Stimulated activated memory B cell treated with anti-CD40 and anti-IgM and Interleukin-4, amounts not matched to agents 10 μg/mL and 1 μg/mL and 100 μg/mL, for 72 hours (primary cell): ENCODE data around the gene TAS2R40.

ENCODE experiments used
- ATAC-seq: fragments of 150-1000 bp; cut with Tn5 transposase; 2 replicates; pipeline ENCODE4 v1.10.0; 2021
- H3K27ac Mint-ChIP-seq: one replicate; pipeline ENCODE4 v1.8.0; 2022; ENCODE audit warnings: mild to moderate bottlenecking, mixed read lengths
- H3K27me3 Mint-ChIP-seq: one replicate; pipeline ENCODE4 v1.8.0; 2022; ENCODE audit warnings: mixed read lengths
- H3K36me3 Mint-ChIP-seq: one replicate; pipeline ENCODE4 v1.8.0; 2022; ENCODE audit warnings: mixed read lengths
- H3K4me1 Mint-ChIP-seq: one replicate; pipeline ENCODE4 v1.8.0; 2022; ENCODE audit warnings: mixed read lengths
- H3K4me3 Mint-ChIP-seq: one replicate; pipeline ENCODE4 v1.8.0; 2022; ENCODE audit warnings: mild to moderate bottlenecking, moderate library complexity, mixed read lengths
- H3K9me3 Mint-ChIP-seq: one replicate; pipeline ENCODE4 v1.8.0; 2022; ENCODE audit warnings: mixed read lengths

TAS2R40 gene

GRCh38 chr7:143214789-143215679, 6.8 kb upstream of the TAS2R40 start:
- no peaks in the 10 kb centered on the region for H3K27me3 Mint-ChIP-seq
- peak; percentile 68 for ATAC-seq
- no peaks in the 10 kb centered on the region for H3K4me1 Mint-ChIP-seq
- no peak overlapping the region for H3K27ac Mint-ChIP-seq
- H3K36me3 Mint-ChIP-seq = no peaks in the 10 kb centered on the region
- peaks cover 5% of the 10 kb centered on the region for H3K9me3 Mint-ChIP-seq
- no peak overlapping the region for H3K4me3 Mint-ChIP-seq

DNA sequence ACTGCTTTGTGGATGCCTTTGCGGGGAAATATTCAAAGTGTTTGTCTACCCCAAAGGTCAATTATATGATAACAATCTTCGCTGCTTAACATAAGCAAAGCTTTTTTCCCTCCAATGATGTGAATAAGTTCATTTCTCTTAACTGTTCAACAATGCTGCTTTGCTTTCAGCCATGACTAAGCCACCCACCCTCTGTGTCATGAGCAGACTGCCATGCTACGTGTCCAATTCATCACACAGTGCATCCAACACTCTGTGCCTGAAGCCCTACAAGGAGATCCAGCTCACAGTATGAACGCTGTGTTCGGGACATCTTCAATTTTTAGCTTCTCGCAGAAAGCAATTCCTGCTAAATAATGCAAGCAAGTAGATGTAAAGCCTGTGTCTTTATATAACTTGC, 5.7 kb upstream of the TAS2R40 start:
- Mint-ChIP-seq H3K9me3 (peaks cover 5% of the 10 kb centered on the region), H3K4me1 (no peaks in the 10 kb centered on the region), H3K27ac (no peak overlapping the region), H3K27me3 (peaks cover 1% of the 10 kb centered on the region), H3K36me3 (no peaks in the 10 kb centered on the region), H3K4me3 (no peak overlapping the region)
- no peak for ATAC-seq

DNA sequence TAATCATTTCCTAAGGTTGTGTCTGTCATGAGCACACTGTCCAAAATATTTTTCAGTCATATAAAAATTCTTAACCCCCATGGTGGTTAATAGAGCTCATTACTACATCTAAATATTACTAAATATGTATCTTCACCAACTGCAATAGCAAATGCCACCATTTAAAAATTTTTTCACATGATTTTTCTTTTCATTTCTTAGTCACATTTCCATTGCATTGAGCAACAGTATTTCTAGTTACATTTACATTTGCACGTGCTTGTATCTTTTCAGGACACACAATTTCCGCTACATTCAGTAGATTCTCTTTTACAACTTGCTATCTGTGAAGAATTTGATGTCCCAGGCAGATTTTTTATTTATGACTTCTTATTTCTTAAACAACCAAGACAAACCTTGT, 5.2 kb upstream of the TAS2R40 start:
- H3K36me3 Mint-ChIP-seq = no peaks in the 10 kb centered on the region
- peaks cover 7% of the 10 kb centered on the region for H3K27me3 Mint-ChIP-seq
- H3K9me3 Mint-ChIP-seq = peaks cover 4% of the 10 kb centered on the region
- H3K4me1 Mint-ChIP-seq = no peaks in the 10 kb centered on the region
- no peak for ATAC-seq
- H3K4me3 Mint-ChIP-seq = no peak overlapping the region
- no peak overlapping the region for H3K27ac Mint-ChIP-seq

GRCh38 chr7:143217806-143218205, 4.0 kb upstream of the TAS2R40 start:
- Mint-ChIP-seq H3K4me3 (no peak overlapping the region), H3K4me1 (peaks cover 4% of the 10 kb centered on the region), H3K9me3 (no peaks in the 10 kb centered on the region), H3K27me3 (peaks cover 17% of the 10 kb centered on the region), H3K27ac (no peak overlapping the region), H3K36me3 (no peaks in the 10 kb centered on the region)
- no peak for ATAC-seq

GRCh38 chr7:143221286-143221685, 551 bp upstream of the TAS2R40 start:
- peaks cover 6% of the 10 kb centered on the region for H3K4me1 Mint-ChIP-seq
- H3K4me3 Mint-ChIP-seq = no peak overlapping the region
- no peak for ATAC-seq
- no peaks in the 10 kb centered on the region for H3K9me3 Mint-ChIP-seq
- no peaks in the 10 kb centered on the region for H3K36me3 Mint-ChIP-seq
- peaks cover 30% of the 10 kb centered on the region for H3K27me3 Mint-ChIP-seq
- no peak overlapping the region for H3K27ac Mint-ChIP-seq

DNA sequence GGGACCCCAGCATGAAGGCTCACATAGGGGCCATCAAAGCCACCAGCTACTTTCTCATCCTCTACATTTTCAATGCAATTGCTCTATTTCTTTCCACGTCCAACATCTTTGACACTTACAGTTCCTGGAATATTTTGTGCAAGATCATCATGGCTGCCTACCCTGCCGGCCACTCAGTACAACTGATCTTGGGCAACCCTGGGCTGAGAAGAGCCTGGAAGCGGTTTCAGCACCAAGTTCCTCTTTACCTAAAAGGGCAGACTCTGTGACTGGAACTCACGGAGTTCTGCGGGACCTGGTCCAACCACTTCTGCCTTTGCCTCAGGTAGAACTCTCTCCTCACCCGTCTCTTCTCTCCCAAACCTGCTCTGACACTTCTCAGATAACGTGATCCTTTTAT, 945 bp downstream of the TAS2R40 start:
- H3K36me3 Mint-ChIP-seq = no peaks in the 10 kb centered on the region
- H3K4me1 Mint-ChIP-seq = peaks cover 6% of the 10 kb centered on the region
- peak; percentile 53 for ATAC-seq
- H3K9me3 Mint-ChIP-seq = no peaks in the 10 kb centered on the region
- H3K4me3 Mint-ChIP-seq = no peak overlapping the region
- peaks cover 30% of the 10 kb centered on the region for H3K27me3 Mint-ChIP-seq
- H3K27ac Mint-ChIP-seq = no peak overlapping the region

- no peak overlapping the region for H3K4me3 Mint-ChIP-seq
- H3K27me3 Mint-ChIP-seq = peaks cover 30% of the 10 kb centered on the region
- no peaks in the 10 kb centered on the region for H3K36me3 Mint-ChIP-seq
- H3K4me1 Mint-ChIP-seq = peaks cover 6% of the 10 kb centered on the region
- no peak for ATAC-seq
- H3K27ac Mint-ChIP-seq = no peak overlapping the region
- H3K9me3 Mint-ChIP-seq = no peaks in the 10 kb centered on the region
Measured at GRCh38 chr7:143223784-143224183, 1.9 kb downstream of the TAS2R40 start.

- Mint-ChIP-seq H3K9me3 (no peaks in the 10 kb centered on the region), H3K27me3 (peaks cover 30% of the 10 kb centered on the region), H3K4me1 (peaks cover 6% of the 10 kb centered on the region), H3K27ac (no peak overlapping the region), H3K4me3 (no peak overlapping the region), H3K36me3 (no peaks in the 10 kb centered on the region)
- ATAC-seq = no peak
Measured at GRCh38 chr7:143225047-143225446, 3.2 kb downstream of the TAS2R40 start.

- H3K4me1 Mint-ChIP-seq = peaks cover 3% of the 10 kb centered on the region
- H3K27me3 Mint-ChIP-seq = peaks cover 13% of the 10 kb centered on the region
- no peaks in the 10 kb centered on the region for H3K36me3 Mint-ChIP-seq
- ATAC-seq = no peak
- H3K4me3 Mint-ChIP-seq = no peak overlapping the region
- H3K27ac Mint-ChIP-seq = no peak overlapping the region
- H3K9me3 Mint-ChIP-seq = no peaks in the 10 kb centered on the region
Measured at GRCh38 chr7:143227806-143228205, 6.0 kb downstream of the TAS2R40 start.

DNA sequence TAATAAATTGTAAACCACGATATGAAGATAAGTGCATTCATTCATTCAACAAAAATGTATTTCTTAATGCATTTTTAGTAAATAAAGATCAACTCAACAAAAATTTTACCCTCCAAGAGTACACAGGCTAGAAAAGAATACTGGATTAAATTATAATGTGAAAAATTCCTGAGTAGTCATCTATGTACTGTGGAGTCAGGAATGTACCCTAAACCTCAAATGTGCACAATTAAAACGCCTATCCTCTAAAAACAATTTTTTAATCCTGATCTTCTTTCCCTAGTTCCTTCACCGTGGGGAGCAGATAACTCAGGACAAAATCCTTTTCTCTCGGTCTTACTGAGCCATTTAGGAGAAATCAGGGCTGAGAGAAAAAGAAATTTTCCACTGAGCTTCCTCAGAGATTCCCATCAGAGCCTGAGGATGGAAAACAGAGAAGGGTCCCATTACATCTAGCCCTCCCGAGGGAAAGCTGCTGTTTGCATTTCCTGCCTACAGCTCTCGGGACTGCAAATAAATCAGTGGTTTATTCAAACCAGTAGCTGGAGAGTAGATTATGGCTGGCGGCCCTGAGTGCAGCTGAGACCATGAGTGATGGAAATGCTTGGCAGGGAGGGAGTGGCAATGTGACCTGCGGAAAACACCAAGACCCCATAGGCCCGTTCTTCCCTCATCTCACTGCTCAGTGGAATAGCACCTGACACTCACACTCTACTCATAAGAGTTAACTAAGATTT, 7.4 kb downstream of the TAS2R40 start:
- Mint-ChIP-seq H3K9me3 (no peaks in the 10 kb centered on the region), H3K36me3 (no peaks in the 10 kb centered on the region), H3K4me3 (no peak overlapping the region), H3K27ac (no peak overlapping the region), H3K4me1 (no peaks in the 10 kb centered on the region), H3K27me3 (no peaks in the 10 kb centered on the region)
- no peak for ATAC-seq

GRCh38 chr7:143230602-143231457, 9.0 kb downstream of the TAS2R40 start:
- no peak for ATAC-seq
- Mint-ChIP-seq H3K36me3 (peaks cover 5% of the 10 kb centered on the region), H3K27me3 (peaks cover 10% of the 10 kb centered on the region), H3K27ac (no peak overlapping the region), H3K4me1 (no peaks in the 10 kb centered on the region), H3K9me3 (peaks cover 7% of the 10 kb centered on the region), H3K4me3 (no peak overlapping the region)

DNA sequence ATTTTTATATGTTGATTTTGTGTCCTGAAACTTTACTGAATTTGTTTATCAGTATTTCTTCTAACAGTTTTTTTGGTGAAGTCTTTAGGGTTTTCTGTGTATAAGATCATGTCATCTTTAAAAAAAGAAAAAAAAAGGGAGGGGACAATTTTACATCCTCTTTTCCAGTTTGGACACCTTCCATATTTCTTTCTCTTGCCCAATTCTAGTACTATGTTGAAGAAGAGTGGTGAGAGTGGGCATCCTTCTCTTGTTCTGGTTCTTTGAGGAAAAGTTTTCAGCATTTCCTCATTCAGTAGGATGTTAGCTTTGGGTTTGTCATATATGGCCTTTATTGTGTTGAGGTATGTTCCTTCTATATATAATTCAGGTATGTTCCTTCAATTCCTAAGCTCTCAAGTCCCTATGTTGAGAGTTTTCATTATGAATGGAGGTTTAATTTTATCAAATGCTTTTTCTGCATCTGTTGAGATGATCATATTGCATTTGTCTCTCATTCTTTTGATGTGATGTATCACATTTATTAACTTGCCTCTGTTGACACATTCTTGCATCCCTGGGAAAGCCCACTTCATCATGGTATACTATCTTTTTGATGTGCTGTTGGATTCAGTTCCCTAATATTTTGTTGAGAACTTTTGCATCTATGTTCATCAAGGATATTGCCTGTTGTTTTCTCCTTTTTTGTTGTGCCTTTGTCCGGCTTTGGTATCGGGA, 12.1 kb downstream of the TAS2R40 start:
- no peak overlapping the region for H3K4me3 Mint-ChIP-seq
- H3K27ac Mint-ChIP-seq = no peak overlapping the region
- H3K36me3 Mint-ChIP-seq = peaks cover 20% of the 10 kb centered on the region
- no peak for ATAC-seq
- peaks cover 21% of the 10 kb centered on the region for H3K9me3 Mint-ChIP-seq
- H3K4me1 Mint-ChIP-seq = no peaks in the 10 kb centered on the region
- peaks cover 23% of the 10 kb centered on the region for H3K27me3 Mint-ChIP-seq

GRCh38 chr7:143234533-143234875, 12.7 kb downstream of the TAS2R40 start:
- Mint-ChIP-seq H3K27me3 (peaks cover 23% of the 10 kb centered on the region), H3K36me3 (peaks cover 20% of the 10 kb centered on the region), H3K4me3 (no peak overlapping the region), H3K27ac (no peak overlapping the region), H3K9me3 (peaks cover 21% of the 10 kb centered on the region), H3K4me1 (no peaks in the 10 kb centered on the region)
- ATAC-seq = no peak

GRCh38 chr7:143235561-143235960, 13.7 kb downstream of the TAS2R40 start:
- no peak for ATAC-seq
- Mint-ChIP-seq H3K27ac (no peak overlapping the region), H3K9me3 (peaks cover 21% of the 10 kb centered on the region), H3K36me3 (peaks cover 20% of the 10 kb centered on the region), H3K27me3 (peaks cover 23% of the 10 kb centered on the region), H3K4me3 (no peak overlapping the region), H3K4me1 (no peaks in the 10 kb centered on the region)
